WERI-Rb-1 (cell line): Measurements from ENCODE around the gene ZDHHC4.
A peak's percentile ranks its signal among the peaks of the same experiment; 100 is the strongest.
"Not testable (repeated sequence)": the region's sequence is repeated elsewhere in the genome, so short reads cannot be mapped to it uniquely, and the experiment has no call there.

ENCODE experiments used
- DNase-seq: peaks from one replicate; pipeline ENCODE4 v3.0.0-alpha.2; 2020
- H3K27ac ChIP-seq: fragments of 250-450 bp; sonication (Bioruptor Pico); 2 replicates; pipeline ENCODE4 v1.5.1; 2020; ENCODE audit warnings: mild to moderate bottlenecking, moderate library complexity
- H3K27me3 ChIP-seq: fragments of 250-450 bp; sonication (Bioruptor Pico); 2 replicates; pipeline ENCODE4 v1.5.1; 2021; ENCODE audit warnings: mild to moderate bottlenecking, low read depth, moderate library complexity; ENCODE audit not compliant: insufficient read depth, severe bottlenecking
- H3K36me3 ChIP-seq: fragments of 250-450 bp; sonication (Bioruptor Pico); 2 replicates; pipeline ENCODE4 v1.5.1; 2020; ENCODE audit warnings: mild to moderate bottlenecking, moderate library complexity
- H3K4me3 ChIP-seq: 2 replicates; pipeline ENCODE4 v1.5.1; 2011; ENCODE audit warnings: low read depth, mild to moderate bottlenecking, control low read depth, low read length
- H3K9me3 ChIP-seq: fragments of 250-450 bp; sonication (Bioruptor Pico); 2 replicates; pipeline ENCODE4 v1.5.1; 2021; ENCODE audit warnings: mild to moderate bottlenecking, moderate library complexity; ENCODE audit not compliant: severe bottlenecking
- TF ChIP-seq, protein P1 (sequence below): IDR thresholded peaks from 2 replicates; pipeline ENCODE4 v1.5.1; 2011; ENCODE audit warnings: low read depth, mild to moderate bottlenecking, control low read depth, inconsistent platforms, low read length

The ZDHHC4 gene

DNA sequence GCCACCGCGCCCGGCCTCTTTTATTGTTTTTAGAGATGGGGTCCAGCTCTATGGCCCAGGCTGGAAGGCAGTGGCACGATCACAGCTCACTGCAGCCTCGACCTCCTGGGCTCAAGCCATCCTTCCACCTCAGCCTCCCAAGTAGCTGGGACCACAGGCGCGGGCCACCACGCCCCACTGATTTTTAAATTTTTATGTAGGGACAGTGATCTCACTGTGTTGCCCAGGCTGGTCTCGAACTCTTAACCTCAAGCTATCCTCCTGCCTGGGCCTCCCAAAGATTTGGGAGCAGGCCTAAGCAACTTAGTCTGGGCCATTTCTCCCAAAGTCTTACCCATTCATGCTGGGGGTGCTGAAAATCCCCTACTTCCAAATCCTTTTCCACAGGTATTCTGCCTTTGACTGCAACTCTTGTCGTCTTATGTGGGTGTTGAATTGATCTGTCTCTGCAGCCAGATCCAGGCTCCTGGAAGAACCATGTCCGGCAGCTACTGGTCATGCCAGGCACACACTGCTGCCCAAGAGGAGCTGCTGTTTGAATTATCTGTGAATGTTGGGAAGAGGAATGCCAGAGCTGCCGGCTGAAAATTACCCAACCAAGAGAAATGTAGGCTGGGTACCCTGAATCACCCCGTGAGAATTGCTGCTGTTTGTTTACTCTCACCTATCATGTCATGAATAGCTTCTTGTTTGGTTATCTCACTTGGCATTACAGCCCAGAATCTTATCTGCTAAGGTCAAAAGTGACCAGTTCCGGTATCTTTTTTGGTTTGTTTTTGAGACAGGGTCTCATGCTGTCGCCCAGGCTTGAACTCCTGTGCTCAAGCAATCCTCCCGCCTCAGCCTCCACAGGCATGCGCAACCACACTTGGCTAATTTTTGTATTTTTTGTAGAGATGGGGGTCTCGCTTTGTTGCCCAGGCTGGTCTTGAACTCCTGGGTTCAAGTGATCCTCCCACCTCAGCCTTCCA is 1.1 kb downstream of the ZDHHC4 start:
- Histone ChIP-seq H3K9me3 (no peaks in the 10 kb centered on the region), H3K4me3 (peak overlapping the region; percentile 86), H3K27me3 (no peaks in the 10 kb centered on the region), H3K36me3 (peaks cover 35% of the 10 kb centered on the region), H3K27ac (peak overlapping the region; percentile 90)
- DNase-seq = no peak
- TF ChIP-seq, protein P1, sequence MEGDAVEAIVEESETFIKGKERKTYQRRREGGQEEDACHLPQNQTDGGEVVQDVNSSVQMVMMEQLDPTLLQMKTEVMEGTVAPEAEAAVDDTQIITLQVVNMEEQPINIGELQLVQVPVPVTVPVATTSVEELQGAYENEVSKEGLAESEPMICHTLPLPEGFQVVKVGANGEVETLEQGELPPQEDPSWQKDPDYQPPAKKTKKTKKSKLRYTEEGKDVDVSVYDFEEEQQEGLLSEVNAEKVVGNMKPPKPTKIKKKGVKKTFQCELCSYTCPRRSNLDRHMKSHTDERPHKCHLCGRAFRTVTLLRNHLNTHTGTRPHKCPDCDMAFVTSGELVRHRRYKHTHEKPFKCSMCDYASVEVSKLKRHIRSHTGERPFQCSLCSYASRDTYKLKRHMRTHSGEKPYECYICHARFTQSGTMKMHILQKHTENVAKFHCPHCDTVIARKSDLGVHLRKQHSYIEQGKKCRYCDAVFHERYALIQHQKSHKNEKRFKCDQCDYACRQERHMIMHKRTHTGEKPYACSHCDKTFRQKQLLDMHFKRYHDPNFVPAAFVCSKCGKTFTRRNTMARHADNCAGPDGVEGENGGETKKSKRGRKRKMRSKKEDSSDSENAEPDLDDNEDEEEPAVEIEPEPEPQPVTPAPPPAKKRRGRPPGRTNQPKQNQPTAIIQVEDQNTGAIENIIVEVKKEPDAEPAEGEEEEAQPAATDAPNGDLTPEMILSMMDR = no peak

- TF ChIP-seq, protein P1 = no peak; the same call in 1 of the 2 replicates
- H3K27ac ChIP-seq = no peak overlapping the region
- H3K4me3 ChIP-seq = no peak overlapping the region
- peaks cover 43% of the 10 kb centered on the region for H3K36me3 ChIP-seq
- no peak for DNase-seq
- H3K27me3 ChIP-seq = no peaks in the 10 kb centered on the region
- H3K9me3 ChIP-seq = no peaks in the 10 kb centered on the region
Observed at GRCh38 chr7:6579446-6579845, 2.2 kb downstream of the ZDHHC4 start.

DNA sequence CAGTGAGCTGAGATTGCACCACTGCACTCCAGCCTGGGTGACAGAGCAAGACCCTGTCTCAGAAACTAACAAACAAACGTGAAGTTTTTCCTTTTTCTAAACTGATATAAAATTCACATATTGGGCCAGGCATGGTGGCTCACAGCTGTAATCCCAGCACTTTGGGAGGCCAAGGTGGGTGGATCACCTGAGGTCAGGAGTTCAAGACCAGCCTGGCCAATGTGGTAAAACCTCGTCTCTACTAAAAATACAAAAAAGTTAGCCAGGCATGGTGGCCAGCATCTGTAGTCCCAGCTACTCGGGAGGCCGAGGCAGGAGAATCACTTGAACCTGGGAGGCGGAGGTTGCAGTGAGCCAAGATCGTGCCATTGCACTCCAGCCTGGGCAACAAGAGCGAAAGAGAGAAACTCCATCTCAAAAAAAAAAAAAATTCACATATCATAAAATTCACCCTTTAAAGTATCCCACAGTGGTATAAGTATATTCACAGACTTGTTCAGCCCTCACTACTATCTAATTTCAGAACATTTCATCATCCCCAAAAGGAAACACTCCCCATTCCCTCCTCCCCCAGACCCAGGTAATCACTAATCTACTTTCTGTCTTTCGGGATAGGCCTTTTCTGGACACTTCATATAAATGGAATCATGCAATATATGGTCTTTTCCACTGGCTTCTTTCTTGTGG is 8.6 kb downstream of the ZDHHC4 start:
- peaks cover 78% of the 10 kb centered on the region for H3K36me3 ChIP-seq
- not testable (repeated sequence) for H3K4me3 ChIP-seq, DNase-seq, H3K27me3 ChIP-seq, H3K27ac ChIP-seq, H3K9me3 ChIP-seq

DNA sequence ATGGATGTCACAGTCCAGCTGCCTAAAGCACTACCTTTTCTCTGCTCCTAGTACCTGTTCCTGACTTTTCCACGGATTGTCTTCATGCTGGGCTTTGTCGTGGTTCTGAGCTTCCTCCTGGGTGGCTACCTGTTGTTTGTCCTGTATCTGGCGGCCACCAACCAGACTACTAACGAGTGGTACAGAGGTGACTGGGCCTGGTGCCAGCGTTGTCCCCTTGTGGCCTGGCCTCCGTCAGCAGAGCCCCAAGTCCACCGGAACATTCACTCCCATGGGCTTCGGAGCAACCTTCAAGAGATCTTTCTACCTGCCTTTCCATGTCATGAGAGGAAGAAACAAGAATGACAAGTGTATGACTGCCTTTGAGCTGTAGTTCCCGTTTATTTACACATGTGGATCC is 11.3 kb downstream of the ZDHHC4 start:
- Histone ChIP-seq H3K36me3 (peaks cover 74% of the 10 kb centered on the region), H3K27ac (no peak overlapping the region), H3K4me3 (no peak overlapping the region), H3K27me3 (no peaks in the 10 kb centered on the region), H3K9me3 (no peaks in the 10 kb centered on the region)
- no peak for DNase-seq
- TF ChIP-seq, protein P1 = no peak

- Histone ChIP-seq H3K36me3 (peaks cover 73% of the 10 kb centered on the region), H3K27me3 (no peaks in the 10 kb centered on the region), H3K4me3 (peak overlapping the region; percentile 15; the same call in 1 of the 2 replicates), H3K9me3 (no peaks in the 10 kb centered on the region), H3K27ac (peak overlapping the region; percentile 44; the same call in 1 of the 2 replicates)
- TF ChIP-seq, protein P1 = no peak
- DNase-seq = no peak
Observed at GRCh38 chr7:6589151-6589828, 12.0 kb downstream of the ZDHHC4 start.
